HL-60 (cell line): ENCODE results near the gene ABCB6.

Experiments
- DNase-seq, 2 experiments: peaks; one replicate each; pipeline ENCODE4 v3.0.0-alpha.2; 2010 to 2020; ENCODE audit warnings: low read depth in 1 of 2, low spot score in 1 of 2
- H3K27ac ChIP-seq: fragments of 250-450 bp; sonication (Bioruptor Pico); replicated peaks from 2 replicates; pipeline ENCODE4 v1.5.1; 2020; ENCODE audit warnings: mild to moderate bottlenecking, moderate library complexity
- H3K27me3 ChIP-seq: fragments of 250-450 bp; sonication (Bioruptor Pico); 2 replicates; pipeline ENCODE4 v1.5.1; 2021; ENCODE audit warnings: mild to moderate bottlenecking, moderate library complexity; ENCODE audit not compliant: insufficient read depth, poor library complexity, severe bottlenecking
- H3K4me3 ChIP-seq: replicated peaks from 2 replicates; pipeline ENCODE4 v1.5.1; 2011; ENCODE audit warnings: mild to moderate bottlenecking, control low read depth, low read length; ENCODE audit not compliant: insufficient read depth
- CTCF ChIP-seq: IDR thresholded peaks from one replicate; pipeline ENCODE4 v1.5.1; 2011; ENCODE audit warnings: low read length, control low read depth, inconsistent platforms; ENCODE audit not compliant: insufficient read depth
- GABPA ChIP-seq: IDR thresholded peaks from 2 replicates; pipeline ENCODE4 v1.6.1; 2012; ENCODE audit warnings: low read depth
- POLR2AphosphoS5 ChIP-seq: IDR thresholded peaks from 2 replicates; pipeline ENCODE4 v1.6.1; 2012; ENCODE audit warnings: low read depth
- REST ChIP-seq: IDR thresholded peaks from 2 replicates; pipeline ENCODE4 v1.6.1; 2012; ENCODE audit warnings: low read depth; ENCODE audit not compliant: insufficient replicate concordance
- SPI1 ChIP-seq: IDR thresholded peaks from 2 replicates; pipeline ENCODE4 v1.6.1; 2012; ENCODE audit warnings: low read depth, mild to moderate bottlenecking, borderline replicate concordance

Gene ABCB6

GRCh38 chr2:219210886-219211362, 7.8 kb downstream of the ABCB6 start:
- no peak overlapping the region for H3K27ac ChIP-seq
- TF ChIP-seq REST (no peak), GABPA (no peak), POLR2AphosphoS5 (no peak), CTCF (no peak), SPI1 (no peak)
- DNase-seq = no peak

GRCh38 chr2:219210196-219210885, 8.4 kb downstream of the ABCB6 start:
- peak overlapping the region; percentile 57 for H3K27ac ChIP-seq
- no peaks in the 10 kb centered on the region for H3K27me3 ChIP-seq
- DNase-seq = no peak
- TF ChIP-seq SPI1 (no peak), POLR2AphosphoS5 (no peak)
- no peak overlapping the region for H3K4me3 ChIP-seq

More at GRCh38 chr2:219210886-219211362, 7.8 kb downstream of the ABCB6 start:
- Histone ChIP-seq H3K27me3 (no peaks in the 10 kb centered on the region), H3K4me3 (no peak overlapping the region)

- peak in 1 of 2 experiments; percentile 68 for DNase-seq
- Histone ChIP-seq H3K4me3 (no peak overlapping the region), H3K27me3 (no peaks in the 10 kb centered on the region), H3K27ac (peak overlapping the region; percentile 57)
- TF ChIP-seq CTCF (no peak), SPI1 (peak; percentile 39; the same call in 1 of the 2 replicates), POLR2AphosphoS5 (0 out of 2 replicates have a peak, but pooled peaks have one; percentile 14)
These were observed 9.2 kb downstream of the ABCB6 start for GRCh38 chr2:219209236-219210195.

GRCh38 chr2:219207884-219208740, 10.6 kb downstream of the ABCB6 start:
- TF ChIP-seq CTCF = no peak
- TF ChIP-seq REST = no peak
- TF ChIP-seq SPI1 = no peak
- no peak for TF ChIP-seq GABPA
- no peak for TF ChIP-seq POLR2AphosphoS5
- no peak overlapping the region for H3K27ac ChIP-seq
- DNase-seq = no peak
- no peak overlapping the region for H3K4me3 ChIP-seq
- no peaks in the 10 kb centered on the region for H3K27me3 ChIP-seq
